HT1080 (cell line): Measurements from ENCODE around the gene UBE2D4. TPM values are rescaled to one million over a fixed set of nuclear protein-coding genes. Genes with fewer than 3 reads are reported as not detected.
"Not testable (repeated sequence)": the region's sequence is repeated elsewhere in the genome, so short reads cannot be mapped to it uniquely, and the experiment has no call there.

ENCODE experiments used
- DNase-seq: peaks from one replicate; pipeline ENCODE4 v3.0.0-alpha.2; 2015; ENCODE audit warnings: low read depth
- total RNA-seq: library from RNA; depleted of rRNA; stranded (reverse); fragments of >200 nt; shearing (Covaris generic); gene quantifications from 2 replicates; pipeline ENCODE4 v1.2.3, GENCODE V29; 2014

Gene UBE2D4
- total RNA-seq, 1 experiment from 2014 or later = 18.4 TPM

- no peak for DNase-seq
Observed at GRCh38 chr7:43960933-43961332, 34.7 kb downstream of the UBE2D4 start.

GRCh38 chr7:43966392-43966791, 40.2 kb downstream of the UBE2D4 start:
- DNase-seq = not testable (repeated sequence)

DNA sequence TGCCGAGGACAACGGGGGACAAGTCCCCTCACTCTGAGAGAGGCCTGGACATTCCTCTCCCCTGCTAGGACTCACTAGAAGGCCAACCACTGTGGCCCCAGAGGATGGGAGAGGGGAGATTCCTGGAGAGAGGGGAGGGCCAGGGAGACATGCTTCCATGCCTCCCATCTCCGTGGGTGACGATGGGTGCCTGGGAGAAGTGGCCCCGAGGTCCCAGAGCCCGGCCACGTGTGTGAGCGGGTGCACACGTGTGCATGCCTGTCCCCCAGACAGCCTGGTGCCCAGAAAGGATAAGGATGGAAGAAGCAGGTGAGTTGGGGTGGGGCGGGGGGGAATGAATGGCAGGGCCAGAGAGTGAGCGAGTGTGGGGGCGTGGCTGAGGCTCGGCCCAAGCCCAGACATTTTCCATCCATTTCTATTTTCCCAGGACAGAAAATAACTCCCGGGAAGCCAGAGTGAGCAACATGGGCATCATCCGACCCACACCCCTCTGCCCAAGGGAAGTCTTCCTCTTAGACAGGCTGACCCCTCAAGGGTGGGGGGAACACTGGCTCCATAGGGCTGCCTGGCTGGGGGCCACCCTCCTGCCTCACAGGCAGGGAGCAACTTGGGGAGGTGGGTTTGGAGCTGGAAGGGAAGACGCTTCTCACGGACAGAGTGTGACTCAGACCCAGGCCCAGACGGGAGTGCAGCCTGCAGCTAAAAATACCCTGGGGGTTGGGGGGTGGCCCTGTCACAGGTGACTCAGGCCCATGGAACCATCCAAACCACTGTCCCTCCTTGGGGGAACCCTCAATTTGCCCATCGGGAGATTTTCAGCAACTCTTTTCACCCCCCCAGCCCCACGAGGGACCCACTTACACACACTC, 42.2 kb downstream of the UBE2D4 start:
- DNase-seq = peak; percentile 38

- DNase-seq = not testable (repeated sequence)
Observed at GRCh38 chr7:43969586-43969985, 43.4 kb downstream of the UBE2D4 start.

- DNase-seq = not testable (repeated sequence)
Observed at GRCh38 chr7:43970698-43971097, 44.5 kb downstream of the UBE2D4 start.

- DNase-seq = not testable (repeated sequence)
Observed at GRCh38 chr7:43974033-43974573, 47.9 kb downstream of the UBE2D4 start.

- not testable (repeated sequence) for DNase-seq
Observed at GRCh38 chr7:43974725-43975482, 48.7 kb downstream of the UBE2D4 start.

DNA sequence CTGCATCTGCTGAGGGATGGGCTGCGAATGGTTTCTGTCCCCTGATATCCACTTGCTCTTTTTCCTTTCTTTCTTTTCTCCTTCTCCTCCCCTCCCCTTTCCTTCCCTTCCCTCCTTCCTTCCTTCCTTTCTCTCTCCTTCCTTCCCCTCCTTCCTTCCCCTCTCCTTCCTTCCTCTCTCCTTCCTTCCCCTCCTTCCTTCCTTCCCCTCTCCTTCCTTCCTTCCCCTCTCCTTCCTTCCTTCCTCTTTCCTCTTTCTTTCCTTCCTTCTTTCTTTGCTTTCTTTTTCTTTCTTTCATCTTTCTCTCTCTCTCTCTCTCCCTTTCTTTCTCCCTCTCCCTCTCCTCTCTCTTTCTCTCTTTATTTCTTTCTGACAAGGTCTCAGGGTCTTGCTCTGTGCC, 51.3 kb downstream of the UBE2D4 start:
- no peak for DNase-seq

DNA sequence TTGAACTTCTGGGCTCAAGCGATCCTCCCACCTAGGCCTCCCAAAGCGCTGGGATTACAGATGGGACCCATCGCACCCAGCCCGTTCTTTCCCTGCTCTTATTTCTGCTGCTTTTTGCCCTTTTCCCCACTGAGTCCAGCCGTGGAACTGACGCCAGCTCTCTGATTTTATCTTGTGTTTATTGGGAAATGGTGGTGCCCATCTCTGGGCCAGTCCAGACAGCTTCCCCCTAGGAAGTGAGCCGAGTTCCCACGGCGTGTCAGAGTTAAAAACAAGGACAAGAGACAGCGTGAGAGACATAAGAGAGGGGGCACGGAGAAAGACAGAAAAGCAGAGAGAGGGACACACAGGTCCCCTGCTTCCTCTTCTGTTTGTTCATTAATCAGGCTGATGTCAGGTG, 51.9 kb downstream of the UBE2D4 start:
- DNase-seq = not testable (repeated sequence)

DNA sequence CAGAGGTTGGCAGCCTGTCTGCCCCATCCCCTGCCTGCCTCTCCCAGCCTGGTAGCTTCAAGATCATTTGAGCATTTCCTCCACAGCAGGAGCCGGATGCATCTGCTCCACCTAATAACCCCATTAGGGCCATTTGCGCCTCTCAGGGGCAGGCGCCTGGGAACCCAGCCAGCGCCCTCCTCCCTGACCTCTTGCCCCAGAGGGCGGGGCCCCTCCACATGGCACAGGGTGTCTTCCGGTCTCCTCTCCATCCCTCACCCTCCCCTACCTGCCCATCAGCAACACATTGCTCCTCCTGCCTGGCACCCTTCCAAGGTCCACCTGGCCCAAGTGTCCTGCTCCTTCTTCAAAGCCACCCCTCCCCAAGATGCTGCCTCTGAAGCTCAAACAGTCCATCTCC, 56.6 kb downstream of the UBE2D4 start:
- not testable (repeated sequence) for DNase-seq

DNA sequence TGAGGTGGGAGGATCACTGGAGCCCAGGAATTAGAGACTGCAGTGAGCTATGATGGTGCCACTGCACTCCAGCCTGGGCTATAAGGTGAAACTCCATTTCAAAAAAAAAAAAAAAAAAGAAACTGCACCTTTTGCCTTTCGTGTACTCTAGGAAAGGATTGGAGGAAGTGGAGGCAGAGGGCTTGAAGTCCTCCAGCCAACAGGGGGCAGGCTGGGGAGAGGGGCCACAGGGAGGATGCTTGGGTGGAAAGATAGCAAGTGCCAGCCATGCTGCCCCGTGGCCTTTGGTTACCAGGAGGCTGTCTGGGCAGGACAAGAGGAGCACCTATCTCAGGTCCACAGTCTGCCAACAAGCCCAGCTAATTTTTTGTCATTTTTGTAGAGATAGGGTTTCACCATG, 57.5 kb downstream of the UBE2D4 start:
- DNase-seq = not testable (repeated sequence)

DNA sequence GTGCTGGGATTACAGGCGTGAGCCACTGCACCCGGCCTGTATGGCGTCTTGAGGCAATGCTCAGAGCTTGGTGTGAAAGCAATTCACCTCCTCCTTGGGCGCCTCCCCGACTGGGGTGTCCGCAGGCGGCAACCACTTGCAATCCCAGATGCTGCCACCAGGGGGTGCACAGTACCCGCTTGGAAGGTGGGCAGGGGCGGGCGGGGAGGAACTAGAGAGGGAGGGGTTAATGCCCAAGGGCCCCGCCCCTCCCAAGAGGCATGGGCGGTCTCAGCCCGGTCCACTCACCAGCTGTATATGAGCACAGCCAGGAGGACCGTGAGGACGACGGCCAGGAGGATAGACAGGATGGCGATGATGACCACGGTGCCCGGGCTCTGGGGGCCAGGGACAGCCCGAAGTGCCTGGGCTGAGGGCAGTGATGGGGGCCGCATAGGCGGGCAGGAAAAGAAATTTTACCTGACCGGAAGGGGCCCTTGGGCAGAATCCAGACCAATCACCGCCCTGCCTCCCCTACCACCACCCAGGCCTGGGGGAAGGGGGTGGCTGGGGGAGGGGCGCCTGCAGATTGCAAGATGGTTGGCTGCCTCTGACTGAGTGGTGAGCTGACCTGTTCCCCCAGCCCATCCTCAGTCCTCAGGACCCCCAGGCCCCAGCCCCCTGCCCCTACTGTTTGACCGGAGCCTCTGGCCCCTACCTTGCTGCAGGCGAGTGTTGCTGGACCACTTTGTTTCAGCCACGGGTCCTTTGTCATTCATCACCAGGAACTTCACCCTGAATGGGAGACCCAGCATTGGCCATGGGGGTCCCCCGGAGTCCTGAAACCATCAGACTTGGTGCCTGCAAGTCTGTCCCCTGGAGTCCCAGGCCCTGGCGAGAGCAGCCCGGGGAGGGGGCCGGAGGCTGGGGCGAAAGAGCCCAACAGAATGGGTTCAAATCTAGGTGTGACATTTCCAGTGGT, 59.9 kb downstream of the UBE2D4 start:
- DNase-seq = peak; percentile 72

- DNase-seq = not testable (repeated sequence)
Observed at GRCh38 chr7:43987476-43987875, 61.2 kb downstream of the UBE2D4 start.

DNA sequence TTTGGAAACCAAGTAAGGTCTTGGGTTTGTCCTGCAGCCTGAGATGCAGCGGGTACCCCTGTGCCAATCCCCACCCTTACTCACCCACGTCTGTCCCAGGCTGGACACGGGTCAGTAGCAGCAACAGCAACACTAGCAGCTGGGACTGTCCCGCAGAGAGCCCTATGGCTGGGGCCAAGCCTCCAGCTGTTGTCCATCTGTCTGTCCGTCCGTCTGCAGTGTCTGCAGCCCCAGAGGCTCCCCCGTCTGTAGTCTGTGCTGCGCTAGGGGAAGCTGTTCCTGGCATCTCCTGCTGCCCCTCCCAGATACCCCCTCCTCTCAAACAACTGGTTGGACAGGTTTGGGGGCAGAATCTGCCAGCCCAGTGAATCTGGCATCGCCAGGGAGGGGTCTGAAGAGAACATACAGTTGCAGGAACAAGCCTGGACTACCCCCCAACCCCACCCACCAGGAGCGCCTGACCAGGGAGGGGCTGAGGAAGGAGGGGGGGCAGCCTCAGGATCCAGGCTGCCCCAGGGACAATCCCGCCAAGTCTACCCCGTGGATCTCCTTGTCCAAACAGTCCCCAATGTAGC, 63.9 kb downstream of the UBE2D4 start:
- DNase-seq = not testable (repeated sequence)

- not testable (repeated sequence) for DNase-seq
Observed at GRCh38 chr7:43990829-43991228, 64.6 kb downstream of the UBE2D4 start.

DNA sequence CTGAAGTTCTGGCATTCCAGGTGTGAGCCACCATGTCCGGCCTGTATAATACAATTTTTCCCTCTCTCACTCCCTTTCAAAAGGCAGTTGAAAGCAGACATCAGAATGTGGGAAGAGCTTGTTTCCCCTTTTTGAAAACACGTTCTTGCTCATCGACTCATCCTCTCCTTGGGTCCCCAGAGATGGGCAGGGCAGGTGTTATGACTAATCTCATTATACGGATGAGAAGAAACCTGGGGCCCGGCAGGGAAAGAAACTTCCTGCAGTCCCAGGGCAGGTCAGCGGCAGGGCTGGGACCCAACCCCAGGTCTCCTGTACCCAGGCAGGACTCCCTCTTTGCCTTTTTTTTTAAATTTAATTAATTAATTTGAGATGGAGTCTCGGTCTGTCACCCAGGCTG, 66.7 kb downstream of the UBE2D4 start:
- peak; percentile 64 for DNase-seq

- not testable (repeated sequence) for DNase-seq
Observed at GRCh38 chr7:43994681-43995080, 68.4 kb downstream of the UBE2D4 start.

DNA sequence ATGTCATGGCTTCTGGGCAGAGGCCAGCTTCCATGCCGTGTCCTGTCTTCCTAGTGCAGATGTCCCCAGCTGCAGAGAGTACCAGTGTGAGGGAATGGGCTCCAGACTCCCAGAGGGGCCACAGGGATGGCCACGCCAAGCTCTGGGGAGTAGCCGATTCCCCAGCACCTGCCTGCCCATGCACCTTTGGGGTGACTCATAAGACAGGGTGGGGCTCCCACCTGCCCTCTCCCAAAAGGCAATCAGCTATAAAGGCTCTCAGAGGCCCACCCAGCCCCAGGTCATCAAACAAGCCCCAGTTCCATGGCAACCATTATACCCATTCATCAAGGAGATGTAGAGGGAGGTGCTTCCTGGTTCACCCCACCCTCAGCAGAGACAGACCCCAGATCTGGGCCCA, 71.3 kb downstream of the UBE2D4 start, which contains the start of gene SPDYE1:
Gene SPDYE1, plus strand, starts transcription at position 366 of the 400 bp plus-strand sequence. CDS start 2,053 bp downstream, outside the sequence.
- not testable (repeated sequence) for DNase-seq
